Measurements from ENCODE around the gene TRPM1.

TRPM1 gene

DNA sequence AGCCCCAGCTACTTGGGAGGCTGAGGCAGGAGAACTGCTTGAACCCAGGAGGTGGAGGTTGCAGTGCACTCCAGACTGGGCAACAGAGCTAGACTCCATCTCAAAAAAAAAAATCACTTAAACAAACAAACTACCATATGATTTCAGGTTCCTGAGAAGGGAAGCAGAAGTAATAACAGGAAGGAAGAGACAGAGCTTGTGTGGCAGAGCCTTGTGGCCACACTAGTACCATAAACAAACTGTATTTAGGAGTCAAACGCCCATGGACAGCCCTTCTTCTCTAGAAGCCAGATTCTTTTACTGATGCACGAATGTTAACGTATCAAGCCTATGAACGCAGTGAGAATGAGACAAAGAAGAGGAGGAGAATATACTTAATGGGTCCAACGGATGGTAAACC is 122.1 kb downstream of the TRPM1 start:
- DNase-seq (ENCODE audit: low read depth in 4 of 4, low spot score in 1 of 4), result no peak

DNA sequence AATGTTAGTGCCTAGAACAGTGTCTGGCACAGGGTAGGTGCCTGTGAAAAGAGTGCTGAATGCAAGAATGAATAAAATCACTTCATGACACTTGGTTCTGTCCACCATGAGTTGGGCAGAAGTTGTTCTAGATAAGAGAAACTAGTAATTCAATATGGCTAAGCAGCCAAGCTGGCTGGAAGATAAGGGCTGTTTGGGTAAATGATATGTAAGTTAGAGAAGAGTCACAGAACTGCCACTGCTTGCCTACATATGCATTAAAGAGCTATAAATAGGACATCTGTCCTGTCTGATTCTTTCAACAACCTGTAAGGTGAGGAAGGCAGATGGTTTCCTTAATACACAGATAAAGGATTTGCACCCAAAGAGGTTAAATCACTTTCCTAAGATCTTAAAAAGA is 123.2 kb downstream of the TRPM1 start:
- no peak for DNase-seq (ENCODE audit: low read depth in 4 of 4, low spot score in 1 of 4)

DNA sequence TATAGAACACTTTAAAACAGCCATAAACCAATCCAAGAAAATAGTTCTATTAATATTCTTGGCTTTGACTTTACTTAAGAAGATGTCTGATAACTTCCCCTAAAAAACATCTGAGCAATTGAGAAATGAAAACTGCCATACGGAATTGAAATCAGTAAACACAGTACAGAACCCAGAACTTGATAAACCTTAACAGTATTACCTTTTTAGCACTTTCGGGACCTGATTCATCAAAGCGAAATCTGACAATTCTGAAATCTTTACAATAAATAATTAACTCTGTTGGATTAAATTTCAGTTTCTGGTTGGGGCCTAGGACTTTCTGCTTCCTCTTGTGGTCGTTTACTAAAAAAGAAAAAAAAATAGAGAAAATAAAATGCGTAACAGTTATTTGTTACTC is 127.4 kb downstream of the TRPM1 start:
- DNase-seq (ENCODE audit: low read depth in 4 of 4, low spot score in 1 of 4), result no peak

DNA sequence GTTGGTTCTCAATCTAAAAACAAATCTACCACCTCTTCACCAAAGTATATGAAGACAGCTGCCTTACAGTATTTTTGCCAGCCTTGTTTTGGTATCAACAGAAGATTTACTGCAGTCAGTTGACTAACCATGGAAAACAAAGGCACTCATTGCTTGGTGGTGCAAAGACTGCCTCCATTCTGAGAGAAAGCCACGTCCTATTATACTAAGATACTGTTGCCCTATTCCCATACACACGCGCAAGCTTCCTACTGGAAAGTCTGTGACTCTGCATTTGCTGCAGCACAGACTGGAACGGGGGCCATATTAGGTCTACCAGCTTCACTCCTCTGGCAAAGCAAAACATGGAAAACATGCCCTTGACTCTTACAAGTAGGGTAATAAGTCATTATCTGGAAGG is 128.1 kb downstream of the TRPM1 start:
- DNase-seq (ENCODE audit: low read depth in 4 of 4, low spot score in 1 of 4), result no peak

DNA sequence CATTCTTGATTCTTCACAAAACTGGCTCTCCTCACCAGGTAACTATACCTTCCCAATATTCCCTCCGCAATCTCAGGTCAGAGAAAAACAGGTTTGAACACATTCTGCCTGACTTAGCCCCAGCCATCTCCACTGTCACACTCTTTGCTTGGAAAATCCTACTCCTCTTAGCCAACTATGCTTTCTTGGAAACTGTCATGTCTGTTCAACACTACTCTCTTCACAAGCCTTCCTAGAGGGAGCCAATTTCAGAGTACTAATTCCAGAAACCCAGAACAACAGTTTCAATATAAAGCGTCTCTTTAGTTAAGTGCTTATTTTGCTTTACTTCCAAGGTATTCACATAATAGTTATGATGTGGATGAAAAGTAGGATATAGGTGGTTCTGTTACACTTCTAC is 131.8 kb downstream of the TRPM1 start:
- no peak for DNase-seq (ENCODE audit: low read depth in 4 of 4, low spot score in 1 of 4)

DNA sequence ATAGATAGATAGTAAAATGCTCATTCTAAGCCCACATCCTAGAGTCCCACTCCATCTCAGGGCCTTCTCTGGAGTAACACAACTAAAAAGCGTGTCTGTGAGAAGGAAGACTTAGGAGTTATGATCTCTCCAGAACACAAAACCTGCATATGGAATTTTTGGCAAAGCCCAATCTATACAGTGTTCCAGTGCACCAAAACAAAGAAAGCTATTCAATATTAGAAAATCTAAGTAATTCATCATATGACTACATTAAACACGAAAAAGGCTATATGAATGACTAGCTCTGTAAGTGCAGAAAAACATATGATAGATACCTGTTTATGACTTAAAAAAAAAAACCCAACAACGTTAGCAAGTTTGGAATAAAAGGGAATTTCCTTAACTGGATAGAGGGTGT is 137.8 kb downstream of the TRPM1 start:
- DNase-seq (ENCODE audit: low read depth in 4 of 4, low spot score in 1 of 4), result no peak

DNA sequence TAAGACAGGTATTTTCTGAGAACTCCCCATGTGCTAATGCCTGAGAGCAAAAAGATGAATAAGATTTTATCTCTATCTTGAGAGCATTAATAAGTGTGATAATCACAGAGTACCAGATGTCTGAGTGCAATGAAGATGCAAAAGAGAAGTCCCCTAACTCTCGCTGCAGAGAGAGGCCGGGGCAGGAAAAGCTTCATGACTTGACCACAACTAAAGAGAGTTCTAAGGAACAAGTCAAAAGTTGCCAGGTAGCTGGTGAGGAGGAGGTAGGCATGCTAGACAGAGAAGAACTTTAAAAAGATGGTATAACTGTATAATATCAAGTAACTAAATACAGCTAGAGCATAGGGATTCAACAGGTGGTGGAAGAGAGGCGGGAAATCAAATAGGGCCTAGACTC is 138.9 kb downstream of the TRPM1 start:
- no peak for DNase-seq (ENCODE audit: low read depth in 4 of 4, low spot score in 1 of 4)

DNA sequence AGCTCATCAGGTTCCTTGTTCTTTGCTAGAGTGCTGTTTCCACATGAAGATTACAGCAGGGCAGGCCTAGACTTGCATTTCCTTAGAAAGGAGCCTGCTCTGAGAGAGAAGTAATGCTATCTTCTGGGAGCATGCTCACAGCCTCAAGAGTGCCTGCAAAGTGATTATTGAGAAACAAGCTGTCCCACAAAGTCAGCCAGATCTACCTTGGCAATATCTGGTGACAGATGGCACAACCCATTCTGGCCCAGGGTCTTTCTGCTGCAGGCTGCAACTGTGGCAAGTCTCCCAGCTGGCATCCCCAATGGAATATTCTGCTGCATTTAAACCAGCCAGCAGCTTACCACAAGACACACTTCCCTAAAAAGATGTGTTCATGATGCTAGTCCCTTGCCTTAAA is 139.4 kb downstream of the TRPM1 start:
- DNase-seq (ENCODE audit: low read depth in 4 of 4, low spot score in 1 of 4), result no peak

DNA sequence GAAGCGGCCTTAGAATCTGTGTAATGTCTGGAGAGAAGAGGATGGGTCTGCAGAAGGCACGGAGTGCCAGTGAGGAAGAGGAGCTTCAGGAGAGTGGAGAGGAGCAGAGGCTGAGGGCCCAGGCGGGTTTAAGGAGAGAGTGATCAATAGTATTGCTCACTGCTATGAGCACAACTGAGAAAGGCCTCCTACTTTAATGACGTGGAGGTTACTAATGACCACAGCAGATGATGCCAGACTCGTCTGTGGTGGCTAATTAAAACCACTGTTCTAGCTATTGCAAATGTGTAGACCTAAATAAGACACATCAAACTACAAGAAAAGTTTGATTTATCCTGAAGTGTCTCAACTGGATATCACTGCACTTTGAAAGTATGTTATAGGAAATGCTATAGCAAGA is 143.3 kb downstream of the TRPM1 start:
- no peak for DNase-seq (ENCODE audit: low read depth in 4 of 4, low spot score in 1 of 4)

DNA sequence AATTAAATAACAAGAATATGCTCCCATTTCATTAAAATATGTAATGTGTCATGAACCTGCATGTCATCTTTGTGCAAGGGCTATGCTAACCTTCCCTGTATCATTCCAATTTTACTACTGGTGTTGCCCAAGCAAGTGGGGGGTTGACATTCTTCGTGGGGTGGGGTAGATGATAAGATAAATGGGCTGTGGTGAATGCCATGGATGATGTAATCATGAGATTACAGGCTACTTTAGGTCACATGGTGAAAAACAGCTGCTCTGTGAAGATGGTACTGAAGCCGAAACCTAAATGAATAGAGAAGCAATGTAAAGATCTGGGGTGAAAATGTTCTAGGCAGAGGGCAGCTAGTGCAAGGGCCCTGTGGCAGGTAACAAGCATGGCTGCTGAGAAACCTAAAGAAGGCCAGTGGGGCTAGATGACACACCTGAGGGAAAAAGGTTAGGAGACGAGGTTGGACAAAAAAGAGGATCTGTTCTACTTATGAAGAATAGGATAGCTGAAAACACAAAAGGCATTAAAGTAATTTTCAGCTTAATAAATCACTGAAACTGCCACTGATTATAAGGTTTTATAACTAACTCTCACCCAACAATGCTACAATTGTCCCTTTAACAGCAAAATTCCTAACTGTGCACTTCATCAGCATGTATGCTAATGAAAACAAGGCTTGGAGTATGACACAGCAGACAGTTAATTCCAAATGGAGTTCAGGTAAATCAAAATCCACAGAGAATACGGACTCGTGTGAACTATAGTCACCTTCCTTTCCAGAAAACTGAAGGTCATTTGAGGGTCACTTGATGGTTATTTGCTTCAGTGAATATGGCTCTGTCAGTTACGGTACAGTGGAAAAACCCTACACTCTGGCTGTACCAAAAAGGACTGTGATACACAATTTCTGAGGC is 145.1 kb downstream of the TRPM1 start:
- no peak for DNase-seq (ENCODE audit: low read depth in 4 of 4, low spot score in 1 of 4)

DNA sequence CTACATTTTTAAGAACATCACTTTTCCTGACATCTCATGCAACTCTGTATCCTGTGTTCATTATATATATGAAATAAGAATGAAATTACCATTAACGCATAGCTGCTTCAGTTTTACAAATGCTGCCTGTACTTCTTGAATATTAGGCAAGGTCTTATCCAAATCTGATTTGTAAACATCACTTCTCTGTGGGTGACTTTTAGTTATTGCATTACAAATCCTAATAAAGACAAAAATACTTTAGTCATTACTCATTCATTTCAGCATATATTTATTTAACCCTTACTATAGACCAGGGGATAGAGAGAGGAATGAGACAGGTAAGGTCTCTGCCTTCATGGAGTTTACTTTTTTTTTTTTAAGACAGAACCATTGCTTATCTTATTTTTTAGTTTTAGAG is 146.9 kb downstream of the TRPM1 start:
- DNase-seq (ENCODE audit: low read depth in 4 of 4, low spot score in 1 of 4), result no peak

DNA sequence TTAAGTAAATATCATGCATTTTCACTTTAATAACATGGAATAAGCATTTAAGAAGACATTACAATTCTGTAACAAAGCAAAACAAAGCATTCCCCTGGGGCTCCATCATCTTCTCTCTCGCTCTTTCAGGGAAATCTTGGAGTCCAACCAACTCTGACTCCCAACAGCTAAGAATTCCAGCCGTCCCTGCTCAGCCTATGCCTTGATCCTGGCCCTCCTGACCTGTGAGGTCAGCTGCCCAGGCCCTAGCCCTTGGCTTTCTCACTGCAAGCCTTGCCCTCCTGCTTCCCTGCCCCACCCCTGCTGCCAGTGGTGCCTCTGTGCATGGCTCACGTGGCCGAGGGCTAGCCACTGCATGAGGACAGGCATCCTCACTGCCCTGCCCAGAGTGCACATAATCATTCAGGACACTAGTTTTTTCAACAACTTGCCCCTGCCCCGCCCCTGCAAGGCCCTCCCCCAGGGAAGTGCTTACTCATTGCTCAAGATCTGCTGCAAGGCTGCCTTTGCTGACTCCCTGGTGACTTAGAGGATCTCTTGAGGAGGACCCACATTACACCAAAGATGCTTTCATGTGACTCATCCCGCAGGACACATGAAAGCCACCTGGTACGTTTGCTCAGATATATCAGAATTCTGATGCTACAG is 147.7 kb downstream of the TRPM1 start:
- DNase-seq (ENCODE audit: low read depth in 4 of 4, low spot score in 1 of 4), result no peak

DNA sequence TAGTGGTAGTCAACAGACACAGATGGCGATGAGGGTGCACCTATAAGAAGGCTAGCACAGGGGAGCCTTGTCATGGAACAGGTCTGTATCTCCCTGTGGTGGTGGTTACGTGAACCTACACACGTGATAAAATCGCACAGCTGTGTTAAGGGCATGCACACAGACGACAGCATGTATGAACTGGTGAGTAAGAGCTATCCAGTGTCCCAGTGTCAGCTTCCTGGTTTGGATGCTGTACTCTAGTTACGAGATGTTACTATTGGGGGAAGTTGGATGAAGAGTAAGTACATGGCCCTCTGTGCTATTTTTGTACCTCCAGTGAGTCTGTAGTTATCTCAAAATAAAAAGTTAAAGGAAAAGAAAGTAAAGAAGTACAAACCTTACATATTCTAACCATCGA is 148.3 kb downstream of the TRPM1 start:
- no peak for DNase-seq (ENCODE audit: low read depth in 4 of 4, low spot score in 1 of 4)

Measured in stimulated activated CD4-positive, alpha-beta T cell treated with anti-CD3 and anti-CD28 coated beads, Interleukin-1b, Interleukin-23, amount 100 ng/mL, for 24 hours (primary cell).